A549 (cell line): ENCODE results near the gene CDK14. TPM values are rescaled to one million over a fixed set of nuclear protein-coding genes. Genes with fewer than 3 reads are reported as not detected.

ENCODE experiments used
- ATAC-seq, 2 experiments: fragments of 200-7000 bp in 1 of 2; fragments of >200 bp in 1 of 2; cut with Nextera tagmentation in 1 of 2; cut with Tn5 transposase in 1 of 2; 3 replicates each; pipeline versions ENCODE4 v1.8.0 to v1.9.1; 2018 to 2020; ENCODE audit warnings: mild to moderate bottlenecking in 1 of 2, moderate library complexity in 1 of 2
- CTCF ChIA-PET: fragments of 300-600 bp; sonication (Branson Sonifier 250); formaldehyde crosslinking; extraction: SDS; loops from one replicate; lab custom pipeline; 2021; ENCODE audit warnings: antibody characterized with exemption, inconsistent platforms; lab: Yijun Ruan, JAX
- POLR2A ChIA-PET: fragments of 350-600 bp; formaldehyde crosslinking; extraction: SDS; loops from one replicate; lab custom pipeline; 2021; ENCODE audit warnings: antibody characterized with exemption, inconsistent platforms; lab: Yijun Ruan, JAX
- DNase-seq, 2 experiments: peaks; one replicate each; pipeline versions ENCODE4 v3.0.0 to v3.0.0-alpha.2; 2011 to 2016; ENCODE audit warnings: low read depth in 1 of 2, low spot score in 1 of 2
- FAIRE-seq: peaks from 2 replicates; lab custom pipeline; 2011; peaks lifted over from hg19 to GRCh38; lab: Jason Lieb, UNC
- H3K27ac ChIP-seq, 2 experiments: fragments of >200 bp; sonication (Bioruptor Twin); formaldehyde crosslinking; 3 replicates each; pipeline ENCODE4 v1.5.1; 2016 to 2017
- H3K4me1 ChIP-seq: fragments of >200 bp; sonication (Bioruptor Twin); formaldehyde crosslinking; 3 replicates; pipeline ENCODE4 v1.6.1; 2016
- H3K4me2 ChIP-seq: fragments of >200 bp; sonication (Bioruptor Twin); formaldehyde crosslinking; 3 replicates; pipeline ENCODE4 v1.6.1; 2016
- H3K4me3 ChIP-seq: fragments of >200 bp; sonication (Bioruptor Twin); formaldehyde crosslinking; 3 replicates; pipeline ENCODE4 v1.5.1; 2016
- H3K9me3 ChIP-seq: fragments of >200 bp; sonication (Bioruptor Twin); formaldehyde crosslinking; 3 replicates; pipeline ENCODE4 v1.6.1; 2016
- BCL3 ChIP-seq: fragments of >200 bp; sonication (Bioruptor Twin); formaldehyde crosslinking; IDR thresholded peaks from 3 replicates; pipeline ENCODE4 v1.6.1; 2016
- CHD2 ChIP-seq: fragments of 150-350 bp; IDR thresholded peaks from 2 replicates; pipeline ENCODE4 v1.6.1; 2014; ENCODE audit warnings: low read length; ENCODE audit not compliant: partially characterized antibody
- EHF ChIP-seq: fragments of 250-450 bp; sonication (Bioruptor Pico); IDR thresholded peaks from 2 replicates; pipeline ENCODE4 v1.5.0; 2020; ENCODE audit warnings: mild to moderate bottlenecking
- FOSL2 ChIP-seq, 2 experiments: fragments of 450-650 bp in 1 of 2; fragments of >200 bp in 1 of 2; sonication (Bioruptor Twin) in 1 of 2; formaldehyde crosslinking; IDR thresholded peaks; 2 replicates each; pipeline versions ENCODE4 v1.5.0 to v1.6.1; 2016 to 2020; ENCODE audit warnings: mild to moderate bottlenecking in 1 of 2, moderate library complexity in 1 of 2
- GATA3 ChIP-seq: IDR thresholded peaks from 2 replicates; pipeline ENCODE4 v1.6.1; 2012; ENCODE audit warnings: borderline replicate concordance
- HDAC2 ChIP-seq: fragments of 200-600 bp; sonication (generic); IDR thresholded peaks from 2 replicates; pipeline ENCODE4 v1.6.1; 2016
- HES2 ChIP-seq: fragments of >200 bp; sonication (Bioruptor Twin); formaldehyde crosslinking; IDR thresholded peaks from 2 replicates; pipeline ENCODE4 v1.6.1; 2016
- HMGXB4 ChIP-seq: fragments of 250-450 bp; sonication (Bioruptor Pico); IDR thresholded peaks from 2 replicates; pipeline ENCODE4 v1.5.0; 2021; ENCODE audit warnings: mild to moderate bottlenecking, moderate library complexity, borderline replicate concordance
- HOXB13 ChIP-seq: fragments of 250-450 bp; sonication (Bioruptor Pico); IDR thresholded peaks from 2 replicates; pipeline ENCODE4 v1.5.0; 2020; ENCODE audit warnings: low read depth, mild to moderate bottlenecking, moderate library complexity
- HOXB5 ChIP-seq: fragments of 250-450 bp; sonication (Bioruptor Pico); IDR thresholded peaks from 2 replicates; pipeline ENCODE4 v1.5.0; 2020; ENCODE audit warnings: mild to moderate bottlenecking, moderate library complexity
- KDM1A ChIP-seq: fragments of 200-600 bp; sonication (generic); IDR thresholded peaks from 2 replicates; pipeline ENCODE4 v1.6.1; 2016; ENCODE audit warnings: low read depth, mild to moderate bottlenecking
- KDM5A ChIP-seq: fragments of 200-600 bp; sonication (generic); IDR thresholded peaks from 2 replicates; pipeline ENCODE4 v1.6.1; 2016; ENCODE audit warnings: antibody characterized with exemption, mild to moderate bottlenecking
- MAX ChIP-seq: IDR thresholded peaks from 2 replicates; pipeline ENCODE4 v1.6.1; 2012
- MYC ChIP-seq: IDR thresholded peaks from 2 replicates; pipeline ENCODE4 v1.6.1; 2012; ENCODE audit warnings: mild to moderate bottlenecking, inconsistent platforms, low read length, improper control_type of control experiment, borderline replicate concordance
- PBX3 ChIP-seq: IDR thresholded peaks from 2 replicates; pipeline ENCODE4 v1.6.1; 2012
- POLR2AphosphoS2 ChIP-seq: conservative IDR thresholded peaks from 2 replicates; pipeline ENCODE4 v1.6.1; 2012; ENCODE audit warnings: low read length, improper control_type of control experiment, inconsistent platforms
- RARB ChIP-seq: fragments of 250-450 bp; sonication (Bioruptor Pico); IDR thresholded peaks from 2 replicates; pipeline ENCODE4 v1.8.0; 2021; ENCODE audit warnings: mild to moderate bottlenecking, moderate library complexity
- RCOR1 ChIP-seq: fragments of 150-350 bp; IDR thresholded peaks from 2 replicates; pipeline ENCODE4 v1.6.1; 2014; ENCODE audit warnings: antibody characterized with exemption, low read length, low read depth
- RNF2 ChIP-seq: fragments of 200-600 bp; sonication (generic); IDR thresholded peaks from 2 replicates; pipeline ENCODE4 v1.6.1; 2016; ENCODE audit warnings: low read depth, mild to moderate bottlenecking, antibody characterized with exemption, moderate library complexity, borderline replicate concordance
- TFCP2L1 ChIP-seq: fragments of 250-450 bp; sonication (Bioruptor Pico); IDR thresholded peaks from 2 replicates; pipeline ENCODE4 v1.5.0; 2021; ENCODE audit warnings: mild to moderate bottlenecking
- ZC3H11A ChIP-seq: fragments of 450-650 bp; IDR thresholded peaks from 2 replicates; pipeline ENCODE4 v1.6.1; 2014; ENCODE audit warnings: antibody characterized with exemption, mild to moderate bottlenecking
- WGBS: methylation state at CpG from one replicate; pipeline ENCODE4 v1.1.6; 2017; ENCODE audit errors: missing lambda C conversion rate; 5-methylcytosine and 5-hydroxymethylcytosine counted together
- polyA plus RNA-seq, 4 experiments: library from polyadenylated mRNA; depleted of rRNA in 3 of 4; stranded (reverse); fragments of >200 nt; fragmentation: RNase III in 1 of 4; extraction: RNeasy Plus Mini Kit Qiagen cat#74134 plus additional on column Dnase treatment in 1 of 4; gene quantifications; 2 replicates in 3 of 4; 3 replicates in 1 of 4; pipeline ENCODE4 v1.2.3, GENCODE V29; 2011 to 2017

CDK14 gene
- polyA plus RNA-seq, 2 of the 4 experiments (the other 2 are of a cell fraction) = 0.21 to 0.23 TPM

- POLR2A ChIA-PET = no interaction called here
- no peak overlapping the region for H3K4me3 ChIP-seq
- no peaks in the 10 kb centered on the region for H3K4me1 ChIP-seq
- no peak overlapping the region for H3K27ac ChIP-seq
- DNase-seq (no peak), ATAC-seq (no peak), FAIRE-seq (no peak)
- TF ChIP-seq HES2 (no peak), HMGXB4 (no peak), PBX3 (no peak), KDM5A (no peak), RNF2 (no peak), FOSL2 (IDR thresholded peaks at IDR 0.05) (no peak), FOSL2 (CRISPR knock-in tag; IDR thresholded peaks at IDR 0.05) (no peak), POLR2AphosphoS2 (no peak), HDAC2 (no peak), HOXB13 (CRISPR knock-in tag) (no peak)
- H3K9me3 ChIP-seq = no peaks in the 10 kb centered on the region
- WGBS = 2% methylated on average over 6 of the region's 6 CpGs
- CTCF ChIA-PET = no interaction called here
- no peak overlapping the region for H3K4me2 ChIP-seq
These were observed 176.3 kb downstream of the CDK14 start for GRCh38 chr7:90772410-90772809.

GRCh38 chr7:90773269-90773668 is 177.1 kb downstream of the CDK14 start:
- ChIA-PET POLR2A (no interaction called here), CTCF (interaction anchor here (0.6 kb wide), 1 partner anchor 37 kb away, joined by 3 read pairs; no protein-coding TSS in a partner anchor)
- DNase-seq = no peak
- no peak overlapping the region for H3K4me2 ChIP-seq
- no peak overlapping the region for H3K27ac ChIP-seq
- no peak for TF ChIP-seq HOXB5 (CRISPR knock-in tag)
- no peak for TF ChIP-seq MYC
- TF ChIP-seq BCL3 = no peak
- no peak for TF ChIP-seq HMGXB4
- TF ChIP-seq GATA3 = no peak
- TF ChIP-seq ZC3H11A = no peak
- no peak for TF ChIP-seq RARB
- TF ChIP-seq KDM1A = no peak
- no peak for TF ChIP-seq MAX
- TF ChIP-seq RNF2 = no peak
- TF ChIP-seq EHF (CRISPR knock-in tag) = no peak
- TF ChIP-seq FOSL2 (IDR thresholded peaks at IDR 0.05) = no peak
- TF ChIP-seq FOSL2 (CRISPR knock-in tag; IDR thresholded peaks at IDR 0.05) = no peak
- no peak for TF ChIP-seq CHD2
- TF ChIP-seq RCOR1 = no peak
- TF ChIP-seq TFCP2L1 (CRISPR knock-in tag) = no peak
- no peak overlapping the region for H3K4me3 ChIP-seq
- 36% methylated on average over 3 of the region's 3 CpGs for WGBS
- H3K4me1 ChIP-seq = no peaks in the 10 kb centered on the region
- H3K9me3 ChIP-seq = no peaks in the 10 kb centered on the region
- ATAC-seq = no peak
- no peak for FAIRE-seq
